ENCODE results near the gene CASTOR1.

GRCh38 chr22:30279046-30279788 is 10.1 kb downstream of the CASTOR1 start:
- TF ChIP-seq CTCF (conservative IDR thresholded peaks at IDR 0.05; ENCODE audit: low read depth, low read length) (no peak), EZH2 (IDR thresholded peaks at IDR 0.05; ENCODE audit: borderline replicate concordance, low read depth, low read length, poor library complexity, severe bottlenecking) (no peak)
